LoVo (cell line): ENCODE results near the gene AKR1C1.
"Not testable (repeated sequence)": the region's sequence is repeated elsewhere in the genome, so short reads cannot be mapped to it uniquely, and the experiment has no call there.

ENCODE experiments used
- DNase-seq: peaks from one replicate; pipeline ENCODE4 v3.0.0-alpha.2; 2016; ENCODE audit warnings: low spot score

The AKR1C1 gene

DNA sequence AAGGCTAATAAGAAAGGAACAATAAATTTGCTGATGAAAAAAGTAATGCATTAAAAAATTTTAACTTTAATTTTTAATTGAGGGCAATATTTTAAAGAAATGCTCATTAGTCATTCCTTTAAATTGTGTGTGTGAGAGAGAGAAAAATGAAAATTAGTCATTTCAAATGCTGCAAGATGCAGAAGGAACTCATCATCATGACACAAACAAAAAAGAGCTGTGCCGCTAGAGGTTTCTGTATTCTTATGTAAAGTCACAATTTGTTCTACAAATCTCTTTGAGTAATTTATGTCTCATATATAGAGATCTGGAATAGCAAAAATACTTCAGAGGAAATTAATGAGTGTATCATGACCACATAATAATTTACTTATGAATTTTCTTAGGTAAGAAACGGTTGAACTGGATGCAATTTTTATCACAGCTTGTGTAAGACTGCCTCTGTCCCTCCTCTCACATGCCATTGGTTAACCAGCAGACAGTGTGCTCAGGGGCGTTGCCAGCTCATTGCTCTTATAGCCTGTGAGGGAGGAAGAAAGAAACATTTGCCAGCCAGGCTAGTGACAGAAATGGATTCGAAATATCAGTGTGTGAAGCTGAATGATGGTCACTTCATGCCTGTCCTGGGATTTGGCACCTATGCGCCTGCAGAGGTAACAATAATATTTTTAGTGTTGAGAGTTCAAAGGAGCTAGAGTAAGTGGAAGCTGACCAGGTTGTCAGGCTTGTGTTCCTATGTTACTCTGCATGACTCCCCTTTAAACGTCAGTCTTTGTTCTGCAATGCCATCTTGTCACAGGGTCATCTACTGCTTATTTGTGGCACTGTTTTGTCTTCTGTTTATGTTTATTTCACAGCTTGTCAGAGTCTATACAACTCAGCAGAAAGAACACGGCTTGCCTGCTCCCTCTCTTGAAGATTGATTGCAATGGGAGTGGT is at the start of gene AKR1C1:
AKR1C1 (plus strand) TSS at position 540 of the 939 bp plus-strand sequence; CDS start at position 570, 30 bp downstream.
- not testable (repeated sequence) for DNase-seq

- DNase-seq, result no peak
Observed at GRCh38 chr10:4914213-4914850, 48.9 kb upstream of the AKR1C1 start.

GRCh38 chr10:4916086-4916716 is 47.0 kb upstream of the AKR1C1 start:
- DNase-seq, result no peak

DNA sequence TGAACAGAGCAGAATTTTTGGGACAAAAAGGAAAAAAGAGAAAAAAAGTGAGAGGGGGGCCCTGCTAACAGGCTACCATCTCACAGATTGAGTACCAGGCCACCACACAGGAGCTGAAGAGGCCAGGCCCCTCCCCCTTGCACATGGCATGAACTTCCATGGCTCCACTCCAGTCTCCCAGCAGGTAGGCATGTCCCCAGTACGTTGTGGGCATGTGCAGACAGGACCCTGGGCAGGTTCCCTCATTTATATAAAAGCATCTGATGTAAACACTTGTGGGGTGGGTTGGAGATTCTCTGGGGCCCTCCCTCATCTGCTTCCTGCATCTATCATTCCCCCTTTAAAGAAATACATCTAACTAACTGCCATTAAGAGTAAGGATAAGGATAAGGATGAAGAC is 45.0 kb upstream of the AKR1C1 start:
- no peak for DNase-seq

GRCh38 chr10:4924482-4924881 is 38.7 kb upstream of the AKR1C1 start:
- not testable (repeated sequence) for DNase-seq

- DNase-seq, result no peak
Observed at GRCh38 chr10:4926400-4926799, 36.8 kb upstream of the AKR1C1 start.

DNA sequence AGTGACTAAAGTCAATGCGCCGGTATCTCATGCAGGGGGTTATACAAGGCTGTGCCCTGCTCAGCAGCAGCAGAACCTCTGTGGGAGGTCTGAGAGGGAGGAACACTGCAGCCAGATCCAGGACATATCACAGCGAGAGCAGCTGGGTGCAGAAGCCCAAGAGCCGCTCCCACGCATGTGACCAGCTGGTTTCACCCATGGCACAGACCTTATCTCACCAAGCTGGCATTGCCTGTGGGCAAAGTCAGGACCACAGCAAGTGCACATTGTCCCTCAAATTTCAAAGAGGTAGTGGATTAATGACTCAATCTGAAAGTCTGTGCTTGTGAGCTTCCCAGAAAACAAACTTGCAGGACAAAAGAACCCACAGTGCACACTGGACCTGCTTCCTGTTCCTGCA is 31.6 kb upstream of the AKR1C1 start:
- no peak for DNase-seq

- no peak for DNase-seq
Observed at GRCh38 chr10:4934391-4934987, 28.7 kb upstream of the AKR1C1 start.

GRCh38 chr10:4937346-4937745 is 25.9 kb upstream of the AKR1C1 start:
- DNase-seq, result no peak

GRCh38 chr10:4939224-4940072 is 23.8 kb upstream of the AKR1C1 start:
- peak; percentile 76 for DNase-seq

GRCh38 chr10:4940073-4940428 is 23.2 kb upstream of the AKR1C1 start:
- peak; percentile 37 for DNase-seq

DNA sequence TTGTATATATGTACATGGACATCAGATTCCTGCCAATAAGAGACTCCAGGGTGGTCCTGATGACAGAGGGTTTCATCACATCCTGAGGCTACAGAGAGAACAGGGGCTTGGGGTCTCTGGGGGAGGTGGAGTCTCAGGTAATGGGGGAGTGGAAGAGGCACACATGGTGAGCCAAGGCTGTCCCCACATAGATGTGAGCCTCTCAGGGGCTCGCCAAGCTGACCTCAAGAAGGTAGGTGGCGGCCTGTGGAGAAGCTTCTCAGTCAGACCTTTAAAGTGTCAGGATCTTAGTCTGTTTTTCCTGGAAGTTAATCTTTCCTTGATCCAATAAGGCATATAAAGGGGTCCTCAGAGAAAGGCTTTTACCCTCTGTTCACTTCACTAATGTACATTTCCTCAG is 22.3 kb upstream of the AKR1C1 start:
- not testable (repeated sequence) for DNase-seq

- peak; percentile 88 for DNase-seq
Observed at GRCh38 chr10:4941540-4942330, 21.5 kb upstream of the AKR1C1 start.

DNA sequence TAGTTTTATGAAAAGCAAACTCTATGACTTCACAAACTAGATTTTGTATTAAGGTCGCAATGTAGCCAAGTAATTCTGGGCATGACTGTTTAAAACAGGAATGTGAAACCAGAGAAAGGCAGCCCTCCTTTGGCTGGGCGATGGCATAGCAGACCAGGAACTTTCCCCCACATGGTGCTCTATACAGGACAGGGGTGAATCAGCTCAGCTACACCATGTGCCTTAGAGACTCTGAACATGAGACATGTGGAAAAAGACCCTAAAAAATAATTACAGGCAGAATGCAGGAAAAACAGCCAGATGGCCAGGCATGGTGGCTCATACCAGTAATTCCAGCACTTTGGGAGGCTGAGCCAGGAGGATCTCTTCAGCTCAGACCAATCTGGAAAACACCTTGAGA is 20.3 kb upstream of the AKR1C1 start:
- DNase-seq, result peak; percentile 42

DNA sequence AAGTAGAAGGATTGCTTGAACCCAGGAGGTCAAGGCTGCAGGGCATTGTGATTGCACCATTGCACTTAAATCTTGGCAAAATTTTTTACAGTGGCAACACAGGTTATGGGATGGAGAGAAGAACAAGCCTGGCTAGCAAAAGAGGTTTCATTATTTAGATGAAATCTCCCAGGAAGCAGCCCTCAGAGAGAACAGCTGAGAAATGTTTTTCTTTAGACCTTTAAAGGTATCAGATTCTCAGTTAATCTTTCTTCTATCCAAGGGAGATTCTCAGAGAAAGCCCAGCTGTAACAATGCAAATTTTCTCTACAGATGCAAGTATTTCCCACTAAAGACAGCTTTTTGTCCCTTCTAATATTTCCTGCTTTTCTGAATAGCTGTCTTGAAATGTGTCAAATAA is 19.8 kb upstream of the AKR1C1 start:
- DNase-seq, result not testable (repeated sequence)

DNA sequence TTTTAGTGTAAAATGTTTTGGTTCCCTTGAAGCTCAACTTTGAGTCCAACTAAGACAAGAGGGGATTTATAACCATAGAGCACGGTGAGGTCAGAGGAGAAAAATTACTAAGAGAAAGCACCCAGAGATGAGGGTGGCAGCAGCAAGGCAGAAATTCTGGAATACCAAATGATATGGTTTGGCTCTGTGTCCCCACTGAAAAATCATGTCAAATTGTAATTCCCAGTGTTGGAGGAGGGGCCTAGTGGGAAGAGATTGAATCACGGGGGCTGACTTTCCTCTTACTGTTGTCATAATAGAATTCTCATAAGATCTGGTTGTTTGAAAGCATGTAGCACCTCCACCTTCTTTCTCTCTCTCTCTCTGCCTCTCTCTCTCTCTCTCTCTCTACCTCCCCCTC is 19.4 kb upstream of the AKR1C1 start:
- no peak for DNase-seq

DNA sequence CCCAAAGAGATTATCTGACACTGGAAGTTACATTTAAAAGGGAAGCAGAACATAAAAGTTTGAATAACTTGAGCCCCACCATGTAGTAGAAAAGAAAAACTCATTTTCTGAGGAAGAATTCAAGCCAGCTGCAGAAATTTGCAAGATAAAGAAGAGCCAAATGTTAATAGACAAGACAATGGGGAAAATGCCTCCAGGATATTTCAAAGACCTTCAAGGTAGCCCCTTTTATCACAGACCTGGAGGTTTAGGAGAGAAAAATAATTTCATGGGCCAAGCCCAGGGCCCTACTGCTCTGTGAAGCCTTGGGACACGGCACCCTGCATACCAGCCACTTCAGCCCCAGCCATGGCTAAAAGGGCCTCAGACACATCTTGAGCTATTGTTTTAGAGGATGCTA is 18.4 kb upstream of the AKR1C1 start:
- DNase-seq, result no peak

DNA sequence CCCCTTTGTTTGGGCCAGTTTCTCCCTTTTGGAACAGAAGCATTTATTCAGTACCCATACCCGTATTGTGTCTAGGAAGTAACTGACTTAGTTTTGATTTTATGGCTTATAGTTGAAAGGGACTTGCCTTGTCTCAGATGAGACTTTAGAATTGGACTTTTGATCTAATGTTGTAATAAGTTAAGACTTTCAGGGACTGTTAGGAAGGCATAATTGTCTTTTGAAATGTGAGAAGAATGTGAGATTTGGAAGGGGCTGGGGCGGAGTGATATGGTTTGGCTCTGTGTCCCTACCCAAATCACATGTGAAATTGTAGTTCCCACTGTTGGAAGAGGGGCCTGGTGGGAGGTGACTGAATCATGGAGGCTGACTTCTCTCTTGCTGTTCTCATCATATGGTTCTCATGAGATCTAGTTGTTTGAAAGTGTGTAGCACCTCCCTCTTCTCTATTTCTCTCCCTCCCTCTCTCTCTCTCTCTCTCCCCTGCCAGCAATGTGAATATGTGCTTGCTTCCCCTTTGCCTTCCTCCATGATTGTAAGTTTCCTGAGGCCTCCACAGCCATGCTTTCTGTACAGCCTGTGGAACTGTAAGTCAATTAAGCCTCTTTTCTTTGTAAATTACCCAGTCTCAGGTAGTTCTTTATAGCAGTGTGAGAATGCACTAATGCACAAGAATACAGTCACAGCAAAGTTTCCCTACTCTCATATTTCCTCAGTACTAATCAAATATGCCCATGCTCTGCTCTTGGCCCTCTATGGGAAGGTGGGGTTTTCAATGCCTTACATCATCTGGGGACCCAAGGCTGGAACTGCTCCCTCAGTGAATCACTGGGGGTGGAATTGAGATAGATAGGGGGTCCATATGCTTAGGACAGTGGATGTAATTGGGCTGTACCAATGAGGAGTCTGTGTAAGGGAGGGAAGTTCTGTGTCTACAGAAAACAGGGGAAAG is 17.2 kb upstream of the AKR1C1 start:
- no peak for DNase-seq

GRCh38 chr10:4947039-4947634 is 16.1 kb upstream of the AKR1C1 start:
- peak; percentile 11 for DNase-seq
